Bronchial epithelial cell (primary cell): Measurements from ENCODE around the gene PCSK5. TPM values are rescaled to one million over a fixed set of nuclear protein-coding genes. Genes with fewer than 3 reads are reported as not detected.

Source experiments
- DNase-seq: peaks from one replicate; pipeline ENCODE4 v3.0.0-alpha.2; 2010; ENCODE audit warnings: low read depth
- FAIRE-seq: peaks from 2 replicates; lab custom pipeline; 2011; peaks lifted over from hg19 to GRCh38; lab: Jason Lieb, UNC
- H3K27me3 ChIP-seq: 2 replicates; pipeline ENCODE4 v1.5.1; 2011; ENCODE audit warnings: low read length; ENCODE audit not compliant: control insufficient read depth, insufficient read depth
- H3K36me3 ChIP-seq: 2 replicates; pipeline ENCODE4 v1.5.1; 2011; ENCODE audit warnings: low read length; ENCODE audit not compliant: control insufficient read depth, insufficient read depth
- H3K4me3 ChIP-seq: 2 replicates; pipeline ENCODE4 v1.5.1; 2011; ENCODE audit warnings: mild to moderate bottlenecking, low read depth, low read length, control low read depth
- CTCF ChIP-seq: IDR thresholded peaks from 2 replicates; pipeline ENCODE4 v1.5.1; 2011; ENCODE audit warnings: mild to moderate bottlenecking, moderate library complexity, low read length, control low read depth, inconsistent platforms; ENCODE audit not compliant: insufficient read depth, severe bottlenecking
- total RNA-seq: library from RNA; depleted of rRNA; stranded (reverse); fragments of >200 nt; gene quantifications from 2 replicates; pipeline ENCODE4 v1.2.1, GENCODE V29; 2014

PCSK5 gene
- total RNA-seq, 1 donor from 2014 or later: 4.2 TPM

DNA sequence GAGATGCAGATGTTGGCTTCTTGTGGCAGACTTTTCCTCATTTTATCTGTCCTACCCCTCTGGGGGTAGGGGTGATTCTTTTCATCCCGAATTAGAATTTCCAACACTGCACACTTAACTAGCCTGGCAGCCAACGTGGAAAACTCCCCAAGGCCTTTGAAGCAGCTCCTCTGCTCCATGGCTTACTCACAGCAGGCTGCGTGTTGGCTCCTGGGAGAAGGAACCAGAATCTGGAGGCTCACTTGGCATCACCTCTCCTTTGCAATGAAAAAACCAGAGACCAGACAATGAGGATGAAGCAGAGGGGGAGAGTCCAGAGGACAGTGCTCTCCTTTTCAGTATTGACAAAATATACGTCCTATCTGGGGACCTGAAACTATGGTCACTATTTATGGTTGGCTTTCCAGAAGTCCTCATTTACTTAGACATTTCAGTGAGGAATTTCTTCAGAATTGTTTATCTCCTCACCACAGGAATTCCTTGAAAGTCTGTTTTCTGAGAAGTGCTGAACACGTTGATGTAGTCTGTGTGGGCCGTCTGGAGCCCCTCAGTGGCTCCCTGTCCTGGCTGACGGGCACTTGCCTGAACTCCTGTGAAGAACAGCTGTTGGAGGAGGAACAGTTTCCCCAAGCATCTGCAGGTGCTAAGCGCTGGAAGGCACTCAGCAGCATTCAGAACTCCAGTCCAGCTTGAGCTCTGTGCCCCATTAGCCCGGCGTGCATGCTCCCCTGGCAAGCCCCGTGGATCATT is 272.5 kb downstream of the PCSK5 start:
- no peaks in the 10 kb centered on the region for H3K27me3 ChIP-seq
- H3K36me3 ChIP-seq: peaks cover 2% of the 10 kb centered on the region
- no peak for DNase-seq
- TF ChIP-seq CTCF: no peak
- FAIRE-seq: no peak
- no peak overlapping the region for H3K4me3 ChIP-seq

- Histone ChIP-seq H3K4me3 (no peak overlapping the region), H3K27me3 (no peaks in the 10 kb centered on the region), H3K36me3 (peaks cover 2% of the 10 kb centered on the region)
- DNase-seq: no peak
- FAIRE-seq: no peak
- TF ChIP-seq CTCF: no peak
Observed at GRCh38 chr9:76166526-76166925, 276.1 kb downstream of the PCSK5 start.

- no peak for FAIRE-seq
- Histone ChIP-seq H3K27me3 (no peaks in the 10 kb centered on the region), H3K4me3 (no peak overlapping the region), H3K36me3 (no peaks in the 10 kb centered on the region)
- TF ChIP-seq CTCF: no peak
- no peak for DNase-seq
Observed at GRCh38 chr9:76176171-76176570, 285.7 kb downstream of the PCSK5 start.

- Histone ChIP-seq H3K36me3 (no peaks in the 10 kb centered on the region), H3K4me3 (no peak overlapping the region), H3K27me3 (no peaks in the 10 kb centered on the region)
- DNase-seq: no peak
- no peak for FAIRE-seq
- TF ChIP-seq CTCF: no peak
Observed at GRCh38 chr9:76177931-76178330, 287.5 kb downstream of the PCSK5 start.

GRCh38 chr9:76180541-76180940 is 290.1 kb downstream of the PCSK5 start:
- DNase-seq (peak; percentile 73), FAIRE-seq (no peak)
- Histone ChIP-seq H3K36me3 (no peaks in the 10 kb centered on the region), H3K4me3 (no peak overlapping the region), H3K27me3 (no peaks in the 10 kb centered on the region)
- TF ChIP-seq CTCF: no peak

DNA sequence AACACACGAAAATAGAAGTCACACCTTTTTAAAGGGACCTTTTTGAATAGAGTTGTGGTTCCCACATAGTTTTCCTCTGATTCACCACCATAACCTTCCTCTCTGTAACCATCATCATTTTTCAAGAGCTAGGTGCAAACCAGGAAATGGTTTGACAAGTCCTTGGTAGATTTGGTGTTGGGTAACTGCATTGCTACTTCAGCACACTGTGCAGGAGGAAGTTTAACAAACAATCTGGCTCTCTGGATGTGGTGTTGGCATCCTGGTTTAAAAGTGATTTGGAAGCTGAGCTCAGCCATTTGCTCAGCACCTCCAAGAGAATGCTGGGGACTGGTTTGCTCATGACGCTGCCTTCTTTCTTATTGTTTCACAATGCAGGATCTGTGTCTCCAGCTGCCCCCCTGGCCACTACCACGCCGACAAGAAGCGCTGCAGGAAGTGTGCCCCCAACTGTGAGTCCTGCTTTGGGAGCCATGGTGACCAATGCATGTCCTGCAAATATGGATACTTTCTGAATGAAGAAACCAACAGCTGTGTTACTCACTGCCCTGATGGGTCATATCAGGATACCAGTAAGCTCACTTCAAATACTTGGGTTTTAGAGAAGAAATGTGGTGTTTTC is 290.7 kb downstream of the PCSK5 start:
- Histone ChIP-seq H3K27me3 (no peaks in the 10 kb centered on the region), H3K36me3 (no peaks in the 10 kb centered on the region), H3K4me3 (no peak overlapping the region)
- peak; percentile 95 for DNase-seq
- peak; percentile 98 for FAIRE-seq
- TF ChIP-seq CTCF: no peak
